Measurements from ENCODE around the gene PLXDC1. TPM values are rescaled to one million over a fixed set of nuclear protein-coding genes. Genes with fewer than 3 reads are reported as not detected.

The PLXDC1 gene
- total and polyA plus RNA-seq, 2 of the 8 experiments (the other 6 are each of a cell fraction or from before 2014, with no cell fraction given), result 4.1 to 14.6 TPM

GRCh38 chr17:39071573-39071972 is 79.9 kb downstream of the PLXDC1 start (continued):
- no peak for TF ChIP-seq EZH2 (IDR thresholded peaks at IDR 0.05; ENCODE audit: low read depth, low read length, severe bottlenecking)
- TF ChIP-seq TEAD4 (IDR thresholded peaks at IDR 0.05; ENCODE audit: low read depth, low read length), result no peak
- no peak for TF ChIP-seq GABPA (IDR thresholded peaks at IDR 0.05; ENCODE audit: borderline replicate concordance, insufficient read depth, low read length)
- TF ChIP-seq CHD2 (IDR thresholded peaks at IDR 0.05; ENCODE audit: low read length), result no peak
- no peak for TF ChIP-seq E2F6 (IDR thresholded peaks at IDR 0.05)

Measured in H1 (cell line).